Measurements from ENCODE around the gene AURKA.
"Not testable (repeated sequence)": the region's sequence is repeated elsewhere in the genome, so short reads cannot be mapped to it uniquely, and the experiment has no call there.

AURKA gene

DNA sequence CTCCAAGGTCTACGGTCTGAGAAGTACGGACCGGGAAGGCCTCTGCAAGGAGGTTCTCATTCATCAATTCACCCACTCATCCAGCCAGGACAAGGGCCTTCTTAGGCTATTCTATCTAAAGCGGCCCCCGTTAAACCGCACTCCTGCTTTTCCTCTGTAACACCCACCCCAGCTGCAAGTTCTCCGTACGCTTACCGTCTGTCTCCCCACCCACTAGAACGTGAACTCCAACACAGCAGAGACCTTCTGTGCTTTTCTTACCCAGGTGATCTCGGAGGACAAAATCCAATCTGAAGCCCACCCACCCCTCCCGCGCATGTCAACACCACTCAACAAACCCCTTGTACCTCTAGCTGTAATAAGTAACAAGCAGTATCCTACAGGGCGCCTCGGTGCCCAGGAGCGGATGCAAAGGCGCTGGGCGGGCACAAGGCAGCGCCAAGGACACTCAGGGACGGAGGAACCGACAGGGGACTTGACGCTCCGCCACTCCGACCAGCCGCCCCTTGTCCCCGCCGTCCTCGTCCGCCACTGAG is 351 bp downstream of the AURKA start:
- no peak for DNase-seq

DNA sequence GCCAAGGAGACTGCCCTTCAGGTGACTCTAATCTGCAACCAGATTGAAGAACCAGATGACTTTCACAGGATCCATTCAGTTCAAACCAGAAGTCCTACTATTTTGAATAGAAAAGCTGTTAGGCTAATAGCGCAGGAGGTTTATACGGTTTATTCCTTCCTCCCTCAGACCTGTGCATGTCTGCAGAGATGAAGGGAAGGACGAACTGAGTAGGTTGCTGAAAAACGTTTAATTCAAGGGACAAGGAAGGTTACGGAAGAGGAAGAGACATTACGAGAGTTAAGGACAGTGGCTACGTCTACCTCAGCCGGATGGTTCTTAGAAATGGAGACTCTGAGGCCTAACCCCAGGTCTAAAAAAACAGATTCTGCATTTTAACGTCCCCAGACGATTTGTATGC is 978 bp downstream of the AURKA start:
- DNase-seq = no peak

- not testable (repeated sequence) for DNase-seq
Observed at GRCh38 chr20:56390396-56390795, 1.6 kb downstream of the AURKA start.

GRCh38 chr20:56389807-56390206 is 2.2 kb downstream of the AURKA start:
- no peak for DNase-seq

DNA sequence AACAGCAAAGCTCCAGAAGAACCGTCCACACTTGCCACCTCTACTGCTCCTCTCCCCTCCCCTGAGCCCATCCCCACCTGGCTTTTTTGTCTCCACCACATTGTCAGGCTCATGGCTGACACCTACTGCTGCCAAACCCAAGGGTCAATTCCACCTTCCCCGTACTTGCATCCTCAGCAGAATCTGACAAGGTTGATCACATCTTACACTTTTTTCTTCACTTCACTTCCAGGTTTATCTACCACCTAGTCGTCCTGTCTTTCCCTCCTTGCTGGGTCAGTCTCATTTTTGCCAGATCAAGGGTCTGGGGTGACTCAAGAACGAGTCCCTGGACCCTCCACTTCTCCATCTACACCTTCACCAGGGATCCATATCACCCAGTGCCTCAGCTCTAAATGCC is 3.1 kb downstream of the AURKA start:
- DNase-seq = no peak

- DNase-seq = no peak
Observed at GRCh38 chr20:56386219-56386618, 5.8 kb downstream of the AURKA start.

- no peak for DNase-seq
Observed at GRCh38 chr20:56385130-56385529, 6.9 kb downstream of the AURKA start.

- no peak for DNase-seq
Observed at GRCh38 chr20:56383334-56383733, 8.7 kb downstream of the AURKA start.

- DNase-seq = no peak
Observed at GRCh38 chr20:56382696-56383095, 9.3 kb downstream of the AURKA start.

GRCh38 chr20:56381501-56381900 is 10.5 kb downstream of the AURKA start:
- no peak for DNase-seq

GRCh38 chr20:56380375-56380774 is 11.6 kb downstream of the AURKA start:
- DNase-seq = no peak

- no peak for DNase-seq
Observed at GRCh38 chr20:56378386-56378785, 13.6 kb downstream of the AURKA start.

DNA sequence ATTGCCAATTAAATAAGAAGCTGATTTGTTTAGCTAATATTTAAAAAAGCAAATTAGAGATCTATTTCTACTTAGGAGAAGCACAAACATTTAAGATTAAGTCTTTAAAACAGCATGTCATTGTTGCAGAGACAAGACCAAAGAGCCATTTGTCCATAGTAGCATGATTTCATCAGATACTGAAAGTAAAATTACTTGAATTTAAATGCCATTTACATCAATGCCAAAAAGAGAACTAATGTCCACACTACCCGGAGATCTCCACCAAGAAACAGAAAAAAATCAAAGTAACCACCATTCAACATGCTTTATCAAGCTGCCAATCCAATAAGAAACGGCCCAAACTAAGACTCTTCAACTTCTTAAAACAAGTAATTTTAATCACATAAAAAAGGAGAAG is 15.7 kb downstream of the AURKA start:
- DNase-seq = no peak

- no peak for DNase-seq
Observed at GRCh38 chr20:56373942-56374341, 18.1 kb downstream of the AURKA start.

- DNase-seq = no peak
Observed at GRCh38 chr20:56372850-56373249, 19.2 kb downstream of the AURKA start.

DNA sequence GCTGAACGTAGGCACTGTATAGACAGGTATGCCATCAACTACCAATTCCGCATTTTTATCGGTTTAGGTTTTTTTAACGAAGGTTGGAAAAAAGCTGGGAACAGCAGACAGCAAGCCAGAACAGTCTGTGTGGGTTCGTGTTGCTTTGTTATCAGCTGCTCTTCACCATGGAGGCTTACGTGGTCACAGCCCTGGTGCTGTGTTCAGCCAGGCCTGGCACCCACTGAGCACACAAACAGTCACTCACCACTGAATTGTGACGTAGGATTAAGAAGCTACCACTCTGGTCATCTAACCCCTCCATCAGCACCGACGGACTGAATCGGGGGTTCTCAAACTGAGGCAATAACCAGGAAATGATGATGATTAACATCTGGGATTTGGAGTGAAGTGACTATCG is 20.0 kb downstream of the AURKA start:
- no peak for DNase-seq

DNA sequence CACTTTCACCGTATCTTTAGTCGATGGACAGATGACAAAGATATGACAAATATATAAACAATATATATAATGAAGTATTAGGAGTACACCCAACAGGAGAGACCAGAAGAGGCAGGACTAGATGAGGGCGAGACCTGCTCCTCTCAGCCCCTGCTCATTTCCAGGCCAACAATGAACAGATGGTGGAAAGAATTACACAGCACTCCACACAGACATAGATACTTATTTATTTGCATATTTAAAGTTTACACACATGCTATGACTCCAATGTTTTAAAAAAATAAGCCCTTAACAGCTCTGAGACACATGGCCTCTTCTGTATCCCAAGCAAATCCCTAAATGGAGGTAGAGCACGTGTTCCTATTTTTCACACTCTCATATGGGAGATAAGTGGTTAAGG is 22.8 kb downstream of the AURKA start:
- no peak for DNase-seq

DNA sequence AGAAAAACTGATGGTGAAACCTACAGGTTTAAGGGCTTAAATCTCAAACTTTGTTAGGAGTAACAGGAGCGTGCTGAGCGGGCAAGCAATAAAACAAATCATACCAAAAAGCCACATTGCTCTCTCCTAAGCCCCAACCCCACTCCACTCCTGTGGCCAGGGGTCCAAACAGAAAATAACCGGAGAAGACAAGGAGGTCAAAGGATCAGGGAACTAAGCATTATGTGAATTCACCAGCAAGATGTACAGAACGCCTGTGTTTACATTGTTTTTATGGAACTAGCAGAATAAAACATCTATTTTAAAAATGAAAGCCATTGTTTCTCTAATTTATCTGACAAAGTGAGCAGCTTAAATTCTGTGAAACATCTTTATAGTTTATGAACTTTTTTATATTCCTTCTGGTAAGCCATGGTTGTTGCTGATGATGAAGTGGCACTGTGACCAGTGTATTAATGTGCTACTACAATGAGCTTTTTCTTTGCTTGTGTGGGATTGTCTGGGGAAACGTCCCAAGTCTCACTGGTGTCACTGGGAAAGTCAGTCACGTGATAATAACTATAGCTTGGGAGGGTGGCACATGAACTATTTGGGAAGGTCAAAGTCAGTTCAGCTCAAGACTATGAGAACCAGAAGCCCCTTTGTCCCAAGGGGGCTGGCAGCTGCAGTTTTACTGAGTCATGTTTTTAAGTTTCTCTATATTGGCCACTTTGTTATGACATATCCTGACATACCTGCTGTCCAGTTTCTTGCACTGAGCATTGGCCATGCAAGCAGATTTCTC is 23.5 kb downstream of the AURKA start:
- peak in 27 of 56 donors; percentile 9 to 62 (median 27) for DNase-seq

- DNase-seq = no peak
Observed at GRCh38 chr20:56363491-56363890, 28.5 kb downstream of the AURKA start.

GRCh38 chr20:56362833-56363413 is 29.1 kb downstream of the AURKA start:
- DNase-seq = no peak

GRCh38 chr20:56361900-56362299 is 30.1 kb downstream of the AURKA start:
- DNase-seq = no peak

GRCh38 chr20:56360908-56361205 is 31.2 kb downstream of the AURKA start:
- DNase-seq = no peak
